SK-N-SH treated with all-trans-retinoic acid at 6 μM for 48 hours (cell line): ENCODE results near the gene CTIF.

Source experiments
- ATAC-seq: fragments of 200-7000 bp; cut with Tn5 transposase; 3 replicates; pipeline ENCODE4 v1.9.1; 2020; ENCODE audit warnings: mild to moderate bottlenecking, moderate library complexity
- ARNTL ChIP-seq: fragments of 450-650 bp; formaldehyde crosslinking; IDR thresholded peaks from 2 replicates; pipeline ENCODE4 v1.5.0; 2020; ENCODE audit warnings: low read depth, mild to moderate bottlenecking, moderate library complexity, borderline replicate concordance
- BACH2 ChIP-seq: fragments of 250-450 bp; sonication (Bioruptor Pico); IDR thresholded peaks from 2 replicates; pipeline ENCODE4 v1.9.0; 2021; ENCODE audit warnings: mild to moderate bottlenecking, borderline replicate concordance
- CREB5 ChIP-seq: fragments of 250-450 bp; sonication (Bioruptor Pico); IDR thresholded peaks from 2 replicates; pipeline ENCODE4 v1.5.1; 2020; ENCODE audit warnings: low read depth, mild to moderate bottlenecking, moderate library complexity
- CSDC2 ChIP-seq: fragments of 250-450 bp; sonication (Bioruptor Pico); IDR thresholded peaks from 2 replicates; pipeline ENCODE4 v1.5.0; 2020; ENCODE audit warnings: mild to moderate bottlenecking, moderate library complexity
- ESRRG ChIP-seq: fragments of 250-450 bp; sonication (Bioruptor Pico); IDR thresholded peaks from 2 replicates; pipeline ENCODE4 v1.6.1; 2021; ENCODE audit warnings: mild to moderate bottlenecking
- GLIS3 ChIP-seq: fragments of 250-450 bp; sonication (Bioruptor Pico); IDR thresholded peaks from 2 replicates; pipeline ENCODE4 v1.5.0; 2020; ENCODE audit warnings: mild to moderate bottlenecking, moderate library complexity
- ISL1 ChIP-seq: fragments of 250-450 bp; sonication (Bioruptor Pico); IDR thresholded peaks from 2 replicates; pipeline ENCODE4 v2.1.2; 2022; ENCODE audit warnings: mild to moderate bottlenecking, moderate library complexity
- OSR1 ChIP-seq: fragments of 250-450 bp; sonication (Bioruptor Pico); IDR thresholded peaks from 2 replicates; pipeline ENCODE4 v1.8.0; 2022; ENCODE audit warnings: moderate library complexity, mild to moderate bottlenecking, inconsistent platforms
- POU6F1 ChIP-seq: fragments of 250-450 bp; sonication (Bioruptor Pico); IDR thresholded peaks from 2 replicates; pipeline ENCODE4 v1.8.0; 2021; ENCODE audit warnings: low read depth, mild to moderate bottlenecking, moderate library complexity, borderline replicate concordance
- RARB ChIP-seq: fragments of 250-450 bp; sonication (Bioruptor Pico); IDR thresholded peaks from 2 replicates; pipeline ENCODE4 v1.8.0; 2021; ENCODE audit warnings: mild to moderate bottlenecking, moderate library complexity
- SNAI2 ChIP-seq: fragments of 250-450 bp; sonication (Bioruptor Pico); IDR thresholded peaks from 2 replicates; pipeline ENCODE4 v1.5.0; 2020; ENCODE audit warnings: mild to moderate bottlenecking, moderate library complexity
- TOX ChIP-seq: fragments of 250-450 bp; sonication (Bioruptor Pico); IDR thresholded peaks from 2 replicates; pipeline ENCODE4 v1.8.0; 2021; ENCODE audit warnings: mild to moderate bottlenecking, moderate library complexity, borderline replicate concordance
- ZC3H10 ChIP-seq: fragments of 250-450 bp; sonication (Bioruptor Pico); IDR thresholded peaks from 2 replicates; pipeline ENCODE4 v1.5.1; 2021; ENCODE audit warnings: mild to moderate bottlenecking, moderate library complexity
- ZFP3 ChIP-seq: fragments of 250-450 bp; sonication (Bioruptor Pico); IDR thresholded peaks from 2 replicates; pipeline ENCODE4 v1.5.0; 2020; ENCODE audit warnings: mild to moderate bottlenecking, moderate library complexity
- ZFP30 ChIP-seq: fragments of 450-650 bp; formaldehyde crosslinking; IDR thresholded peaks from 2 replicates; pipeline ENCODE4 v1.5.0; 2022; ENCODE audit warnings: mild to moderate bottlenecking, moderate library complexity
- ZNF565 ChIP-seq: fragments of 450-650 bp; formaldehyde crosslinking; conservative IDR thresholded peaks from 2 replicates; pipeline ENCODE4 v1.5.0; 2020; ENCODE audit warnings: low read depth, mild to moderate bottlenecking, moderate library complexity
- ZNF70 ChIP-seq: fragments of 450-650 bp; formaldehyde crosslinking; IDR thresholded peaks from 2 replicates; pipeline ENCODE4 v1.5.0; 2020; ENCODE audit warnings: mild to moderate bottlenecking, moderate library complexity
- ZNF8 ChIP-seq: fragments of 450-650 bp; formaldehyde crosslinking; IDR thresholded peaks from 2 replicates; pipeline ENCODE4 v1.5.0; 2020; ENCODE audit warnings: mild to moderate bottlenecking, moderate library complexity
- TF ChIP-seq, protein P1 (sequence below): fragments of 250-450 bp; sonication (Bioruptor Pico); IDR thresholded peaks from 2 replicates; pipeline ENCODE4 v1.5.0; 2020; ENCODE audit warnings: mild to moderate bottlenecking, moderate library complexity
- TF ChIP-seq, protein P2 (sequence below): fragments of 250-450 bp; sonication (Bioruptor Pico); IDR thresholded peaks from 2 replicates; pipeline ENCODE4 v1.8.0; 2020; ENCODE audit warnings: mild to moderate bottlenecking, moderate library complexity, borderline replicate concordance

CTIF gene

GRCh38 chr18:48878471-48878870, 339.6 kb downstream of the CTIF start:
- ATAC-seq = no peak
- TF ChIP-seq GLIS3 (no peak), SNAI2 (CRISPR knock-in tag) (no peak), ISL1 (CRISPR knock-in tag) (no peak), ZNF70 (CRISPR knock-in tag) (no peak), CSDC2 (CRISPR knock-in tag) (no peak), ZFP3 (no peak), ESRRG (CRISPR knock-in tag) (no peak), ZFP30 (CRISPR knock-in tag) (no peak), POU6F1 (no peak), BACH2 (no peak), ZC3H10 (no peak), ARNTL (CRISPR knock-in tag) (no peak)
- TF ChIP-seq, protein P1, sequence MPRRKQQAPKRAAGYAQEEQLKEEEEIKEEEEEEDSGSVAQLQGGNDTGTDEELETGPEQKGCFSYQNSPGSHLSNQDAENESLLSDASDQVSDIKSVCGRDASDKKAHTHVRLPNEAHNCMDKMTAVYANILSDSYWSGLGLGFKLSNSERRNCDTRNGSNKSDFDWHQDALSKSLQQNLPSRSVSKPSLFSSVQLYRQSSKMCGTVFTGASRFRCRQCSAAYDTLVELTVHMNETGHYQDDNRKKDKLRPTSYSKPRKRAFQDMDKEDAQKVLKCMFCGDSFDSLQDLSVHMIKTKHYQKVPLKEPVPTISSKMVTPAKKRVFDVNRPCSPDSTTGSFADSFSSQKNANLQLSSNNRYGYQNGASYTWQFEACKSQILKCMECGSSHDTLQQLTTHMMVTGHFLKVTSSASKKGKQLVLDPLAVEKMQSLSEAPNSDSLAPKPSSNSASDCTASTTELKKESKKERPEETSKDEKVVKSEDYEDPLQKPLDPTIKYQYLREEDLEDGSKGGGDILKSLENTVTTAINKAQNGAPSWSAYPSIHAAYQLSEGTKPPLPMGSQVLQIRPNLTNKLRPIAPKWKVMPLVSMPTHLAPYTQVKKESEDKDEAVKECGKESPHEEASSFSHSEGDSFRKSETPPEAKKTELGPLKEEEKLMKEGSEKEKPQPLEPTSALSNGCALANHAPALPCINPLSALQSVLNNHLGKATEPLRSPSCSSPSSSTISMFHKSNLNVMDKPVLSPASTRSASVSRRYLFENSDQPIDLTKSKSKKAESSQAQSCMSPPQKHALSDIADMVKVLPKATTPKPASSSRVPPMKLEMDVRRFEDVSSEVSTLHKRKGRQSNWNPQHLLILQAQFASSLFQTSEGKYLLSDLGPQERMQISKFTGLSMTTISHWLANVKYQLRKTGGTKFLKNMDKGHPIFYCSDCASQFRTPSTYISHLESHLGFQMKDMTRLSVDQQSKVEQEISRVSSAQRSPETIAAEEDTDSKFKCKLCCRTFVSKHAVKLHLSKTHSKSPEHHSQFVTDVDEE (CRISPR knock-in tag) = no peak

- TF ChIP-seq ZNF8 (CRISPR knock-in tag) = no peak
- TF ChIP-seq ZFP30 (CRISPR knock-in tag) = no peak
- no peak for TF ChIP-seq ZFP3
- TF ChIP-seq SNAI2 (CRISPR knock-in tag) = no peak
- TF ChIP-seq CREB5 (CRISPR knock-in tag) = no peak
- no peak for TF ChIP-seq CSDC2 (CRISPR knock-in tag)
- no peak for TF ChIP-seq POU6F1
- TF ChIP-seq ZC3H10 = no peak
- no peak for TF ChIP-seq GLIS3
- TF ChIP-seq ARNTL (CRISPR knock-in tag) = no peak
- TF ChIP-seq OSR1 (CRISPR knock-in tag) = no peak
- no peak for TF ChIP-seq TOX (CRISPR knock-in tag)
- TF ChIP-seq ZNF70 (CRISPR knock-in tag) = no peak
- no peak for TF ChIP-seq RARB (CRISPR knock-in tag)
- TF ChIP-seq ZNF565 = no peak
- TF ChIP-seq, protein P2, sequence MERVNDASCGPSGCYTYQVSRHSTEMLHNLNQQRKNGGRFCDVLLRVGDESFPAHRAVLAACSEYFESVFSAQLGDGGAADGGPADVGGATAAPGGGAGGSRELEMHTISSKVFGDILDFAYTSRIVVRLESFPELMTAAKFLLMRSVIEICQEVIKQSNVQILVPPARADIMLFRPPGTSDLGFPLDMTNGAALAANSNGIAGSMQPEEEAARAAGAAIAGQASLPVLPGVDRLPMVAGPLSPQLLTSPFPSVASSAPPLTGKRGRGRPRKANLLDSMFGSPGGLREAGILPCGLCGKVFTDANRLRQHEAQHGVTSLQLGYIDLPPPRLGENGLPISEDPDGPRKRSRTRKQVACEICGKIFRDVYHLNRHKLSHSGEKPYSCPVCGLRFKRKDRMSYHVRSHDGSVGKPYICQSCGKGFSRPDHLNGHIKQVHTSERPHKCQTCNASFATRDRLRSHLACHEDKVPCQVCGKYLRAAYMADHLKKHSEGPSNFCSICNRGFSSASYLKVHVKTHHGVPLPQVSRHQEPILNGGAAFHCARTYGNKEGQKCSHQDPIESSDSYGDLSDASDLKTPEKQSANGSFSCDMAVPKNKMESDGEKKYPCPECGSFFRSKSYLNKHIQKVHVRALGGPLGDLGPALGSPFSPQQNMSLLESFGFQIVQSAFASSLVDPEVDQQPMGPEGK = no peak
- TF ChIP-seq, protein P1 (CRISPR knock-in tag) = no peak
- no peak for ATAC-seq
Observed at GRCh38 chr18:48879008-48879431, 340.2 kb downstream of the CTIF start.
